Epithelial cell of esophagus (primary cell): ENCODE data around the gene SIDT1.

ENCODE experiments used
- DNase-seq: peaks from one replicate; pipeline ENCODE4 v3.0.0; 2010; ENCODE audit warnings: low read depth
- H3K4me3 ChIP-seq: 2 replicates; pipeline ENCODE4 v1.5.1; 2011; ENCODE audit warnings: mild to moderate bottlenecking, low read length, control low read depth
- CTCF ChIP-seq: IDR thresholded peaks from 2 replicates; pipeline ENCODE4 v1.5.1; 2011; ENCODE audit warnings: low read depth, mild to moderate bottlenecking, low read length, control low read depth, inconsistent platforms; ENCODE audit not compliant: insufficient read depth; ENCODE audit errors: missing control alignments

SIDT1 gene

DNA sequence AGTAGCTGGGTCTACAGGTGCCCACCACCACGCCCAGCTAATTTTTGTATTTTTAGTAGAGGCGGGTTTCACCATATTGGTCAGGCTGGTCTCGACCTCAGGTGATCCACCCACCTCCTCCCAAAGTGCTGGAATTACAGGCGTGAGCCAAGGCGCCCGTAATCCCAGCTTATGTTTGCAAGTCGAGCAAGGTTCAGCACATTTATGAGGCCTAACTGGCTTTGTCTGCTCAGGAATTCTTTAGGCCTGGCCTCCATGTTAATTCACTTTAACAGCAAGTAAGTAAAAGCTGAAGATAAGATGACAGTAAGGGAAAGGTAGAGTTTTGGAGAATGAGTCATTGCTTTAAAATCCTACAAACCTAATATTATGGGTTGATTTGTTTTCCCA lies 24.6 kb downstream of the SIDT1 start:
- peak; percentile 6 for DNase-seq
- H3K4me3 ChIP-seq: no peak overlapping the region
- no peak for TF ChIP-seq CTCF

GRCh38 chr3:113557374-113557773 lies 25.0 kb downstream of the SIDT1 start:
- no peak overlapping the region for H3K4me3 ChIP-seq
- DNase-seq: peak; percentile 83
- peak; percentile 30 for TF ChIP-seq CTCF

- no peak for TF ChIP-seq CTCF
- peak; percentile 59 for DNase-seq
- no peak overlapping the region for H3K4me3 ChIP-seq
Measured at GRCh38 chr3:113559009-113559408, 26.7 kb downstream of the SIDT1 start.

DNA sequence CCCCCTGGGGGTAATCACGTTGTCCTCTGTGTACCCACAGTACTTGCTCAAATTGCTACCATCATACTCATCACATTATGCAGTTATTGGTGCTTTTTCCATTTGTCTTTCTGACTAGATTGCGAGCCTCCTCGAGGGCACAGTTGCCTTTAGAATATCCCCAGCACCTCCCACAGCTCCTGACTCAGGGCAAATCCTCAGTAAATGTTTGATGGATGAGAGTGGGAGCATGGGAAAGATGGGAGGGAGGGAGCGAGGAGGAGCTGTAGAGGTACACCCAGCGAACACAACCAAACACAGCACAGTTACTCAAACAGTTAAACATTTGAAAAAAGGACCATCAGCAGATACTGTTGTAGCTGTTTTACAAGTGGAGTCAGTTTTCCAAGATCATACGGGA lies 27.9 kb downstream of the SIDT1 start:
- TF ChIP-seq CTCF: no peak
- DNase-seq: no peak
- no peak overlapping the region for H3K4me3 ChIP-seq

DNA sequence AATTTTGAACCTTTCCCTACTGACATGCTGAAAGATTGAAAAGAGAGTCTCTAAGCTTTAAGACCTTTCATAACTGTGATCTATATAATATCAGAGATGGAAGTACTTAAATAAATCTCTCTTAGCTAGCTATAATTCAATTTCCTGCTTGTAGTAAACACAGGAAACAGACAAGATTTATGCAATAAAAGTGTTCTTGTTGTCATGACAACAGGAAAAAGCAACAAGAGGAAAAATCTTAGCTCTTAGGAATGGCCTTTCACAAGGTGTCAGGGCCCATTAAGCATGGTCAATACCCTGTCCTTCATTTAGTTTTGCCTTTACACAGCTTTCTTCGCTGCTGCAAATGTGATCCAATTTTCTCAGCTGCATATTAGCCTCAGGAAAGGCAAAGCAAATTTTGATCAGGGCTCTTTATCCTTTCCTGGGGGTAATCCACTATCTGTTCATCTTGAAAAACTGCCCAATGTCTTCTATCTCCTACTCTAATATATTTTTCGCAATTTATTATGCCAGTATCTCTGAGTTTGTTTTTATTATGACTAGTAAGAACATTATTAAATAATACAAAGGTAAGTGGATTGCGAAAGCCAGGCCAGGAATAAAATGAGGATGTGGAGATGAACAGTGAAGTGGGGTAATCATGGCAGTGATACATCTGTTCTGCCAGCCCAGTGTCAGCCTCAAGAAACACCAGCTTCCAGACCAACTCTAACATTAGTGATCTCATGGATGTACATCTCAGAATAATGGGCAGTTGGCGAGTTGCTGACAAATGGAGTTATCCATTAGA lies 28.7 kb downstream of the SIDT1 start:
- no peak overlapping the region for H3K4me3 ChIP-seq
- peak; percentile 83 for DNase-seq
- TF ChIP-seq CTCF: no peak

DNA sequence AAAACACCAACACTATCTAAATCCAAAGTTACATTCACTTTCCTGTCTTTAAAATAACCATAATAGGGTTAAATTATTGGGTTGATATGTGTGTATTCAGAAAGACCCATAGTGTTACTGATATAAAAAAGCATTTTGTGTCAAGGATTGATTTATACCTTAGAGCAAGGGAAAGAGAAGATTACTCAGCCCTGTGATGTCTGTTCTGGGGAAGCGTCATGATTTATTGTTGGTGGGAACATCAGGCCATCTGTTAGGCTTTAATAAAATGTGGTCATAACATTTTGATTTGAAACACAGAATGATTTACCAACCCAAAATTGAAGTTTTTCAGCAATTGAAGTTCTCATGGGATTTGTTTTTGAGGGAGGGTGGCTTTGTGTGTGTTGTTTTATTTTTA lies 33.2 kb downstream of the SIDT1 start:
- H3K4me3 ChIP-seq: no peak overlapping the region
- no peak for TF ChIP-seq CTCF
- DNase-seq: no peak

DNA sequence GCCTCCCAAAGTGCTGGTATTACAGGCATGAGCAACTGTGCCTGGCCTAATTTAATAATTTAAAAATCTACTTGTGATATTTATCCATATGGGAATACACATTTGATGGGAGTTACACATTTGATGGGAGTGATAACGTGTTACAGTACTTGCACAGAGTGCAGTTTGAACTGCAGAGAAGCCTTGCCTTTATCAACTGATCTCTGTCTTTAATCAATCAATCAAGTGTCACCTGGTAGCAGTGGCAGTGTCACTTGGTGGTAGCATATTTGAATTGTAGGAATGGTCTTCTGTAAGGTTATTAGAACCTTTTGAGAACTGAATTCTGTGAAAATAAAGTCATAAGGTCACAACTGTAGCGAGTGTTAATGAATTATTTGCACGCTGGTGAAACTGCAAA lies 37.8 kb downstream of the SIDT1 start:
- no peak for TF ChIP-seq CTCF
- no peak overlapping the region for H3K4me3 ChIP-seq
- DNase-seq: no peak
